ENCODE measurements around the gene TAS1R3.

TAS1R3 gene

GRCh38 chr1:1361233-1361981 is 30.3 kb downstream of the TAS1R3 start:
- Histone ChIP-seq H3K4me3 (ENCODE audit: low read length) (no peak overlapping the region), H3F3A (ENCODE audit: control insufficient read depth, insufficient read depth) (0 out of 2 replicates have a peak, but pooled peaks cover 2% of the 10 kb centered on the region), H3K27ac (ENCODE audit: low read depth, low read length) (no peak overlapping the region), H4K20me1 (ENCODE audit: control insufficient read depth, insufficient read depth, low read depth, low read length) (no peaks in the 10 kb centered on the region), H3K27me3 (ENCODE audit: control insufficient read depth, low read length) (peaks cover 12% of the 10 kb centered on the region), H3K36me3 (ENCODE audit: control insufficient read depth, low read length) (no peaks in the 10 kb centered on the region), H3K9me2 (replicated peaks; ENCODE audit: control insufficient read depth, low read length) (no peaks in the 10 kb centered on the region), H3K4me1 (ENCODE audit: control insufficient read depth, low read length) (no peaks in the 10 kb centered on the region), H3K9me3 (ENCODE audit: control insufficient read depth, insufficient read depth, low read length) (peaks cover 7% of the 10 kb centered on the region), H3K79me2 (ENCODE audit: control insufficient read depth, low read length) (no peaks in the 10 kb centered on the region), H3K4me2 (ENCODE audit: low read length) (no peak overlapping the region)
- TF ChIP-seq CTCF (IDR thresholded peaks at IDR 0.05; ENCODE audit: low read depth, low read length, poor library complexity, severe bottlenecking) (no peak), EZH2phosphoT487 (IDR thresholded peaks at IDR 0.05; ENCODE audit: borderline replicate concordance, low read length) (no peak)

DNA sequence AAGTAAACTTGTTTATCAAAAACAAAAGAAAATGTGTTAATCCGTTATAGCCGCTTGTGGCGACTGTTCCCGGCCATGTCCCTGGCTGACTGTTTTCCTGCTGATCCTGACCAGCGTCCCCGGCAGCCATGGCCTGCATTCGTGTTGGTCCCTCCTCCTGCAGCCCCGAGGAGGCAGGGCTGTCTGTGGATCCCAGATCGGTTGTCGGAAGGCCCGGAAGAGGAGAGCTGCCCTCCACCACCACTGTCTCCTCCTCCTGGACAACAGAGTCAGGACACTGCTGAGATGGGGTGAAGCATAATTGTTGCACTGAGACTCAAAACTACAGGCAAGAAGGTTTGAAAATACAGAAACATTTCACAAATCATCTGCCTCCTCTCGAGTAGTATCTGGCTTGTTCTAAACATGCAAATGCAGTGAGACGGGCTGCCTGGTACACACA is 30.9 kb downstream of the TAS1R3 start:
- TF ChIP-seq EZH2phosphoT487 (IDR thresholded peaks at IDR 0.05; ENCODE audit: borderline replicate concordance, low read length), result no peak
- TF ChIP-seq CTCF (IDR thresholded peaks at IDR 0.05; ENCODE audit: low read depth, low read length, poor library complexity, severe bottlenecking), result no peak
- H3K79me2 ChIP-seq (ENCODE audit: control insufficient read depth, low read length), result no peaks in the 10 kb centered on the region
- H3K9me3 ChIP-seq (ENCODE audit: control insufficient read depth, insufficient read depth, low read length), result peaks cover 13% of the 10 kb centered on the region
- no peaks in the 10 kb centered on the region for H4K20me1 ChIP-seq (ENCODE audit: control insufficient read depth, insufficient read depth, low read depth, low read length)
- H3K36me3 ChIP-seq (ENCODE audit: control insufficient read depth, low read length), result no peaks in the 10 kb centered on the region
- no peaks in the 10 kb centered on the region for H3K4me1 ChIP-seq (ENCODE audit: control insufficient read depth, low read length)
- H3K4me2 ChIP-seq (ENCODE audit: low read length), result no peak overlapping the region
- no peak overlapping the region for H3K27ac ChIP-seq (ENCODE audit: low read depth, low read length)
- peaks cover 12% of the 10 kb centered on the region for H3K27me3 ChIP-seq (ENCODE audit: control insufficient read depth, low read length)
- H3K9me2 ChIP-seq (replicated peaks; ENCODE audit: control insufficient read depth, low read length), result no peaks in the 10 kb centered on the region
- no peak overlapping the region for H3K4me3 ChIP-seq (ENCODE audit: low read length)
- 0 out of 2 replicates have a peak, but pooled peaks cover 2% of the 10 kb centered on the region for H3F3A ChIP-seq (ENCODE audit: control insufficient read depth, insufficient read depth)

DNA sequence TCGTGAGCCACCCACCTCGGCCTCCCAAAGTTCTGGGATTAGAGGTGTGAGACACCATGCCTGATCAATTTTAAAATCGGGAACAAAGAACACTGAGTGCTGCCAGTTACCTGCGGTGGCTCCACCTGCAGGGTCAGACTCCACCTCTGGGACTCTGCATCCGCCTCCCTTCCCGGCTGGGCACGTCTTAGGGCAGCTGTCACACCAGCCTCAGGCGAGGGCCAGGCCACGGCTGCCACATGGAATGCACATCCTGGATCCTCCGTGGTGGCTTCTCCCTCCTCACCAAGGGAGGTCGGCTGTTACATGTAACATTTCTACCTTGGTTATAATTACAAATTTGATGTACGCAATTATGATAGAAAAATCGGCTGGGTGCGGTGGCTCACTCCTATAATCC is 33.2 kb downstream of the TAS1R3 start:
- H3K4me2 ChIP-seq (ENCODE audit: low read length), result no peak overlapping the region
- H3K9me2 ChIP-seq (replicated peaks; ENCODE audit: control insufficient read depth, low read length), result no peaks in the 10 kb centered on the region
- no peaks in the 10 kb centered on the region for H3K27me3 ChIP-seq (ENCODE audit: control insufficient read depth, low read length)
- H3K79me2 ChIP-seq (ENCODE audit: control insufficient read depth, low read length), result no peaks in the 10 kb centered on the region
- H4K20me1 ChIP-seq (ENCODE audit: control insufficient read depth, insufficient read depth, low read depth, low read length), result no peaks in the 10 kb centered on the region
- no peak overlapping the region for H3K27ac ChIP-seq (ENCODE audit: low read depth, low read length)
- H3F3A ChIP-seq (ENCODE audit: control insufficient read depth, insufficient read depth), result peaks cover 6% of the 10 kb centered on the region; the same call in 1 of the 2 replicates
- peaks cover 18% of the 10 kb centered on the region for H3K9me3 ChIP-seq (ENCODE audit: control insufficient read depth, insufficient read depth, low read length)
- H3K36me3 ChIP-seq (ENCODE audit: control insufficient read depth, low read length), result no peaks in the 10 kb centered on the region
- TF ChIP-seq EZH2phosphoT487 (IDR thresholded peaks at IDR 0.05; ENCODE audit: borderline replicate concordance, low read length), result no peak
- TF ChIP-seq CTCF (IDR thresholded peaks at IDR 0.05; ENCODE audit: low read depth, low read length, poor library complexity, severe bottlenecking), result no peak
- no peak overlapping the region for H3K4me3 ChIP-seq (ENCODE audit: low read length)
- H3K4me1 ChIP-seq (ENCODE audit: control insufficient read depth, low read length), result no peaks in the 10 kb centered on the region

All from DOHH2 (cell line).